ENCODE data around the gene GAN. TPM values are rescaled to one million over a fixed set of nuclear protein-coding genes. Genes with fewer than 3 reads are reported as not detected.

GAN gene
- total RNA-seq, 1 donor from 2014 or later = 12.5 TPM

DNA sequence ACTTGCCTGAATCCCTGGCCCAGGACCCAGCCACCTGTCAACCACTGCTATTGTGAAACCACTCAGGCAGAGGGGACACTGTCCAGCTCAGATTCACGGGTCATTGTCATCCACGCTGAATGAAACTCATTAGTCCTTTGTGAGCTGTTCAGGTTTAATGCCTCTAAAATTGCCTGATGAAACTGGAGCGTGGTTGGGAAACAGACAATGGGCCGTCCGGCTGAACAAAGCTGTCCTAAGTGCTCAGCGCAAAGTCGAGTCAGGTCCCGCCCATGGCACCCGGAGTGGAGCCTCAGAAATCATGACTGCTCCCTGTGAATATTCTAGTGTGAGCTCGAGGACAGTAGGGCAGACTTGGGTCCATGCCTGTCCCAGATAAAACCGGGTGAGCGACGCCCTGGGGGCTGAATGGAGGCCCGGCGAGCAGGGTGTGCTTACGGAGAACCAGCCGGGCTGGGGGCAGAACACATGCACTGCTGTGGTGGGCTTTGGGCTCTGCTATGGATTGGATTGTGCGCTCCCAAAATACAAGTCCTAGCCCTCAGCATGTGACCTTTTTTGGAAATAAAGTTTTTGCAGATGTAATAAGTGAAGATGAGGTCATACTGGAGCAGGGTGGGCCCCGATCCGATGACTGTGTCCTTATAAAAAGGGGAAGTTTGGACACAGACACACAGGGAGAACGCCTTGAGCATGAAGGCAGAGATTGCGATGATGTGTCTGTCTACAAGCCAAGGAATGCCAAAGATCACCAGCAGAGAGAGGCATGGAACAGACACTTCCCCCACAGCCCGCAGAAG lies 117.0 kb downstream of the GAN start:
- peak; percentile 62 for DNase-seq (ENCODE audit: low read depth)

DNA sequence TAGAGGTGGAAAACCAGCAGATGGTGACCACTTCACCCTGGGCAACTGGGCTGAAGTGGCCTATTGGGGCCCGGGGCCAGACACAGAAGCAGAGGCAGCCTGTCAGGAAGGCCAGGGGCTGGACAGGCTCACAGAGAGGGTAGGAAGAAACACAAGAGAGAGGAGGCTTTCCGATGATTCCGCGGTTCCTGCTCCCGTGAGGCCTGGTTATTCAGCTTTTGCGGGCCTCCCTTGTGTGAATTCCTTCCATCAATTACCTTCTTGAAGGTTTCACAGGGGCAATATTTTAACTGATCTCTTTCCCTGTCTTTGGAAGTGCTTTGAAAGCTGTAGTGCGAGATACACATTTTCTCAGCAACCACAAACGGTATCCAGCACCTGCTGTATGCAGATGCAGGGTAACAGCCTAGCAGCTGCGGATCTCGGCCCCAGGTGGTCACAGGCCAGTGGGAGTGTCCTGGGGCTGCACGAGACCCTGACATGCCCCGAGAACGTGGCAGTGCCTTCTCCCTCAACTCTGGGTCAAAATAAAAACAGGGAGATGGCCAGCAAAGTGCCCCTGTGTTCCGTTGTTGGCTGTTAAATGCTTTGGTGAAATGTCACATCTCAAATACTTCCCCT lies 118.3 kb downstream of the GAN start:
- no peak for DNase-seq (ENCODE audit: low read depth)

DNA sequence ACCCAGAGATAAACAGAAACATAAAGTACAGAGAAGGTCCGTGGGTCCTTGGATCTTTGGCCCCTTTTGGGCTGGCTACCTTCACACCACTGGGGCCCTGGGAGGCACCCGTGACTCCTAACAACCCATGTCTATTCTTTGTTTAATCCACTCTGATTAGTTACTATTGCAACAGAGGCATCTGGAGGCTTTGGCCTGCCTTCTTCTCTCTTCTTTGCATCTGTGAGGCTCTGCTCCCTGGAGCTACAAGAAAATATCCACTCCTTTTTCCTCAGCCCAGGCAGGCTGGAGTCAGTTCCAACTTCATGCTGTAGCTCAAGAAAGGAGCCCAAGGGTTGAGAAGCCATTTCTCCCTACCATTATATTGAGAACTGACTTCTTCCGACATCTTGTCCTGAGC lies 120.3 kb downstream of the GAN start:
- DNase-seq (ENCODE audit: low read depth) = no peak

DNA sequence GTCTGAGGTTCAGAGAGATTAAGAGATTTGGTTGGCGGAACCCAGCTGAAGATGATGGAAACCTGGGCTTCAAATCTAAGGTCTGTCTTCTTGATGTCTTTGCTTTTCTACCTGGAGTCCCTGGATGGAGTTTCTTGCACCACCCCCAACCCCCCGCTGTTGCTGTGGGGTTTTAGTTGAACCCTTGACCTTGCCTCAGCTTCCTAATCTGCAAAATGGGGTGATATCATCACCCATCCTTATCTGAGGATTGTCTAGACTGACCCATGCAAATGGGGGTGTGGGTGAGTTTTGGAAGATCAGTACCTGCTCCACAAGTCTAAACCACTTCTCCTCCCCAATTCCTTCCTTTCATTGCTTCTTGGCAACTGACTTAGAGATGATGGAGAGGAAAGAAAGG lies 120.8 kb downstream of the GAN start:
- DNase-seq (ENCODE audit: low read depth) = no peak

DNA sequence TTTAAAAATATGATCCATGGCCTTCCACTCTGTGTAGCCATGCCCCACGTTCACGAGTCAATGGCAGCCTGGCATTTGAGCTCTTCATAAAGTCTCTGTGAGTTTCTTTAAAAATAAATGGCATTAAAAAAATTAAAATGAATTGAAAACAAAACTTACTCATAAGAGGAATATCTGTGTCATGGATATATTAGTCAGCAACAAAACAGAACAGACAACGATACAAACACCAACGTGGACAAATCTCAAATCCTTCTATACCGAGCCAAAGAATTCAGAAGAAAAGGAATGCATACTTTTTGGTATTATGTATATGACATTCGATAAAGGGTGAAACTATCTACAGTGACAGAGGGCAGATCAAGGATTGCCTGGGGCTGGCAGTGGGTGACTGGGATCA lies 121.6 kb downstream of the GAN start:
- DNase-seq (ENCODE audit: low read depth) = no peak

DNA sequence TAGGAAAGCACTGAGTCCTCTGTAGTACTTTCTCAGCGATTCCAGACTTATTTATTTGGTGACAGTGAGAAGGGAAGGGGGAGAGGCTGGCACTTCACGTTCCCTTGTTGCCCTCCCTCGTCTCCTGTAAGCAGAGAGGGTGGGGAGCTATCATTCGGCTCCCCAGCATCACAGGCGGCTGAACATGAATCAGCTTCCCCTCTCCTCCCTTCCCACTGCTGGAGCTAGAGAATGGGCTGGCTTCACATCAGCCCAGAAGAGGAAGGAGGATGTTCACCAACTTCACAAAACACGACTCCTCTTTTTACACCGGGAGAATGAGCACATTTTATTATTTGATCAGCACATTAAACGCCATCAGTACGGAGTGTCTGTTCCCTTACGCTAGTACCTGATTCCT lies 123.1 kb downstream of the GAN start:
- no peak for DNase-seq (ENCODE audit: low read depth)

Other genes with a start within 250 kb of the GAN start
- gene C16orf46, start 237.7 kb upstream of the GAN start, total RNA-seq = 1.7 and 3.7 TPM in 2 replicates
- gene GCSH, start 218.6 kb upstream of the GAN start, total RNA-seq = 14.6 and 27.8 TPM in 2 replicates
- 3.3 and 4.3 TPM in 2 replicates for gene BCO1, start 76.3 kb upstream of the GAN start, total RNA-seq
- 8.3 and 61.0 TPM in 2 replicates for gene CMIP, start 129.8 kb downstream of the GAN start, total RNA-seq

Data from renal cortical epithelial cell (primary cell).